GM19324 (cell line): ENCODE data around the gene KRTAP12-1.
"Not testable (repeated sequence)": the region's sequence is repeated elsewhere in the genome, so short reads cannot be mapped to it uniquely, and the experiment has no call there.

Experiments
- ATAC-seq: cut with Tn5 transposase; IDR thresholded peaks from one replicate; pipeline ENCODE4 v1.9.1; 2021; ENCODE audit warnings: mild to moderate bottlenecking, moderate library complexity; ENCODE audit not compliant: unreplicated experiment, low FRiP score

KRTAP12-1 gene

DNA sequence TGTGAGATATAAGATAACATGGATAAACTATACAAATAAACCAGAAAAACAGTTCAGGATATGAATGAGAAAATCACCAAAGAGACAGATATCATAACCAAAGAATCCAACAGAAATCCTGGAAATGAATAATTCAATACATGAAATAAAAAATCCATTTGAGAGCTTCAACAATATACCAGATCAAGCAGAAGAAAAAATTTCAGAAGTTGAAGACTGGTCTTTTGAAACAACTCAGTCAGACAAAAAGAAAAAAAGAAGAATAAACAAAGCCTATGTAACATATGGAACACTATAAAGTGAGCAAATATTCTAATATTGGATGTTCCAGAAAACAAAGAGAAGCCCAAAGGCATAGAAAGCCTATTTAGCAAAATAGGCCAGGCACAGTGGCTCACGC lies 10.1 kb downstream of the KRTAP12-1 start:
- ATAC-seq = no peak

GRCh38 chr21:44670642-44671432 lies 11.1 kb downstream of the KRTAP12-1 start:
- ATAC-seq = no peak

- ATAC-seq = no peak
Measured at GRCh38 chr21:44667612-44668011, 14.4 kb downstream of the KRTAP12-1 start.

- no peak for ATAC-seq
Measured at GRCh38 chr21:44666401-44667320, 15.3 kb downstream of the KRTAP12-1 start, which contains the start of gene KRTAP12-2. KRTAP12-2 (minus strand) TSS chr21:44666927; CDS start chr21:44666886, 41 bp downstream.

DNA sequence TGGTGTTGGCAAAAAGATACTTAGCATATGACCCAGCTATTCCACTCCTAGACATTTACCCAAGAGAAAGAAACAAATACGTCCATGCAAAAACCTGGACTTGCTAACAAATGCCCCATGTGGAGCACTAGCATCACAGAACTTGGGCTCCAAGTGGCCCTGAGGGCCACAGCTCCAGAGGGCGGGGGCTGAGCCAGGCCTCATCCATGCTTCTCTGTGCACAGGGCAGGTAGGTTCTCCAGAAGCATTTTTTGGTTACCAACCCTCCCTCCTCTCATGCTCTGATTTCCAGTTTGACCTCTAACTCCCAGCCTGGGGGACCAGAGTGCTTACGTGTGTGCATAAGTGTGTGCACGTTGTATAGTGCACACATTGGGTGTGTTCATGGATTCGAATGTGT lies 17.3 kb downstream of the KRTAP12-1 start:
- ATAC-seq = no peak

DNA sequence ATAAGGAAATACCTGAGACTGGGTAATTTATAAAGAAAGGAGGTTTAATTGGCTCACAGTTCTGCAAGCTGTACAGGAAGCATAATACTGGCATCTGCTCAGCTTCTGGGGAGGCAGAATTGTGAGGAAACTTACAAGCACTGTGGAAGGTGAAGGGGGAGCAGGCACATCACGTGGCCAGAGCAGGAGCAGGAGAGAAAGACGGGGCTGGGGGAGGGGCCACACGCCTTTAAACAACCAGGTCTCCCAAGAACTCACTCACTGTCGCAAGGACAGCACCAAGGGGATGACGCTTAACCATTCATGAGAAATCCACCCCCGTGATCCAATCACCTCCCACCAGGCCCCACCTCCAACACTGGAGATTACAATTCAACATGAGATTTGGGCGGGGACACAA lies 20.4 kb downstream of the KRTAP12-1 start:
- ATAC-seq = not testable (repeated sequence)

GRCh38 chr21:44658913-44659595 lies 22.9 kb downstream of the KRTAP12-1 start:
- no peak for ATAC-seq

DNA sequence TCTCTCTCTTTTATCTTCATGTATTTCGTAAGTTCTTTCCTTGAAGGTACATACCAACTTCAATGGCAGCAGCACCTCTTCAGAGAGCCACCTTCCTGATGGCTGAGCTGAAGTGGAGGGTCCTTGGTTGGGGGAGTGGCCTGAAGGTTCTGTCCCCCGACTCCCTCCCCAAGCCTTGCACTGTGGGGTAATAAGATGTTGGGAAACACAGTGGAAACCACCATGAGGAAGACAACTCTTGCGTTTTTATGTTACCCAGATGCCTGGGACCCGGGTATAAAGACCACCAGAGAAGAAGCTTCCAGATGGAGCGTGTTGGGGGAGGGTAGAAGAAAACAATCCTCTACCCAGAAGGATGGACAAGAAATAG lies 23.4 kb downstream of the KRTAP12-1 start:
- ATAC-seq = no peak

DNA sequence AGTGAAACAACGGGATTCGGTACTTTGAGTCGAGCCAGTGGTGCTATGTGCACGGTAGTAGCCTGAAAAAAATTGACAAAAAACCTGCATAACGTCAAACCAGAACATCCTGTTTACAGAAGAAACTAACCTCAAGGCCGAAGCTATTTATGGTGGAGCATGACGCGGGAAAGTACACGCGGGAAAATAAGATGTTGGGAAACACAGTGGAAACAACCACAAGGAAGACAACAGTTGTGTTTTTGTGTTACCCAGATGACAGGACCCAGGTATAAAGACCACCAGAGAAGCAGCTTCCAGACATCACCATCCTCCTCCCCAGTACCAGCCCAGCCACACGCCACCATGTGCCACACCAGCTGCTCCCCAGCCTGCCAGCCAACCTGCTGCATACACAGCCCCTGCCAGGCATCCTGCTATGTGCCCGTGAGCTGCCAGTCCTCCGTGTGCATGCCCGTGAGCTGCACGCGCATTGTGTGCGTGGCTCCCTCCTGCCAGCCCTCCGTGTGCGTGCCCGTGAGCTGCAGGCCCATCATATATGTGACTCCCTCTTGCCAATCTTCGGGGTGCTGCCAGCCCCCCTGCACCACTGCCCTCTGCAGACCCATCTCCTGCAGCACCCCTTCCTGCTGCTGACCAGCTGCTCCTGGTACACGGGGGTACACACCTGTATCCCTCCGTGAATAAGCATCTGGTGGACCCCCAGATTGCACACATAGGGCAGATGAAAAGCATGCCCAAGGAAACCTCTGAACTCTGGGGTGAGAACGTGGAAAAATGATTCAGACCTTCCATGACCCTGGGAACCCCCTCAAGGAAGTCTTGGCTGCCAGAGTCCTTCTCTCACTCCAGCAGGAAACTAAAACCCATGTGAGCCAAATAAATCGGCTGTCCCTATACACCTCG lies 24.1 kb downstream of the KRTAP12-1 start, which contains the start of gene KRTAP12-3:
TSS of gene KRTAP12-3 (plus strand) at position 298 of the 906 bp plus-strand sequence. CDS start at position 346, 48 bp downstream.
- no peak for ATAC-seq

GRCh38 chr21:44656868-44657267 lies 25.1 kb downstream of the KRTAP12-1 start:
- ATAC-seq = no peak

- ATAC-seq = no peak
Measured at GRCh38 chr21:44654576-44655175, 27.3 kb downstream of the KRTAP12-1 start, which contains the start of gene KRTAP12-4. KRTAP12-4 (minus strand) TSS chr21:44654659; CDS start chr21:44654614, 45 bp downstream.

GRCh38 chr21:44653656-44654575 lies 28.0 kb downstream of the KRTAP12-1 start:
- ATAC-seq = no peak

GRCh38 chr21:44653123-44653522 lies 28.8 kb downstream of the KRTAP12-1 start:
- no peak for ATAC-seq

- no peak for ATAC-seq
Measured at GRCh38 chr21:44650973-44651675, 30.8 kb downstream of the KRTAP12-1 start.

- no peak for ATAC-seq
Measured at GRCh38 chr21:44650265-44650972, 31.5 kb downstream of the KRTAP12-1 start.

- ATAC-seq = no peak
Measured at GRCh38 chr21:44649521-44650100, 32.4 kb downstream of the KRTAP12-1 start.
